Fibroblast of skin of right quadriceps (primary cell): Measurements from ENCODE around the gene EIF3K.

Experiments
- DNase-seq: peaks from one replicate; pipeline ENCODE4 v3.0.0-alpha.2; 2013

Gene EIF3K

DNA sequence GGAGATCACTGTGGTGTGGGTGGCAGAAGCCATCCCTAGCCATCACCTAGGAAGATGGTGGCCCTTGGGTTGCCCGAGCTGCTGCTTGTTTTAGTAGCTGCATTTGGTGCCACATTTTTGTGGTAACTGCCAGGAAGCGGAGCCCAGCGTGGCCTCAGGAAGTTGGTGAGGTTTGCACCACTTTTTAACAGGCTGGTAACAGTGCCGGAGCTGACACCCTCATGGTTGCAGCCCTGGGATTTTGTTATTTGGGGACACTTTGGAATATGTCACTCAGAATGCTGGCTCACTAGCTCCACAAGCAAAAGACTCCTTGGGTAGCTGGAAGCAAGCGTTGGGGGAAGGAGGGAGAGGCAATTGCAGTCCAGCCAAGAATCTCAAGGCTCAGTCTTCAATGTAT, 50.6 kb downstream of the EIF3K start:
- DNase-seq = no peak

DNA sequence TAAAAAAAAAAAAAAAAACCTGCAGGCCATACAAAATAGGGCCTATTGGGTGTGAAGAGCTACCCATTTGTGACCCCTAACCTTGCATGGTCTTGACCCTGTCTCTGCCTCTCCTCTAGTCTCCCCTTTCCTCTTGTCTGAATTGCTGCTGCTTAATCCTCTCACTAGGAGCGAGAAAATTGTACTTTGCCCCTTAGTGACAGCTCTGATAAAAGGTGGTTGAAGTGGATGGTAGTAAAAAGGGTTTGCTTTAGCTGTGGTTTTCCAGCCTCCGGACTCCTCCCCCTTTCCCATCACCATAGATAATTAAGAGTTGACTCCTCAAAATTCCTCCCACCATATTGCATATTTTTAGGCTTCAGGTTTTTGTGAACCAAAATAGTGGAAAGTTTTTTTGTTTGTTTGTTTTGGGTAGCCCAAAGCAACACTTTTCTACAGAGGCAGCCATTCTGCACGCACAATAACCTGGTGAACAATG, 52.0 kb downstream of the EIF3K start:
- peak; percentile 53 for DNase-seq

DNA sequence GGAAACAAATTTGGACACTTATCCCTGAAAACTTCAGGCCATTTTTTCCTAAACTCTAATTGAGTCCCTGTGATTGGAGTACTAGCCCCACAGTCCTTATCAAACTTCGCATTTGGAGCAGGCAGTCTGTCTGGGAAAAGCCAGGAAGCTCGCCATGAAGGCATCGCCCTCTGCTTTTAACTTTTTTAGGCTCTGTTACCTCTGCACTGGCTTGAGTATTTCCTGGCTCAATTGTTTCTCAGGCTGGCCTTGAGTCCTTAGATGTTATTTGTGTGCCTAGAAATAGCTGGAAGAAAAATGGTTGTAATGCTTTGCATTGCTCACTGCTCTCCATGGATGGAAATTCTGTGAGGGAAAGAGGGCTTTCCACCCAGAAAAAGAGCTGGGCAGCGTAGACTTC, 52.7 kb downstream of the EIF3K start:
- no peak for DNase-seq

DNA sequence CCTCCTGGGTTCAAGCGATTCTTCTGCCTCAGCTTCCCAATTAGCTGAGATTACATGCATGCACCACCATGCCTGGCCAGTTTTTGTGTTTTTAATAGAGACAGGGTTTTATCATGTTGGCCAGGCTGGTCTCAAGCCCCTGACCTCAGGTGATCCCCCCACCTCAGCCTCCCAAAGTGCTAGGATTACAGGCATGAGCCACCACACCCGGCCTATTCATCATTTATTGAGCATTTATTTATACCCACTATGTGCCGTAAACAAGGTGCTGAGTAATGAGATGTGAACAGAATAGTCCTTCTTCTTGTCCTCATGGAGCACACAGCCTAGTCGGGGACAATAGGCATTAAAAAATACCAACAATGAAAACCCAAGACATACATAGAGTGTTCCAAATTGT, 54.0 kb downstream of the EIF3K start:
- DNase-seq = no peak

DNA sequence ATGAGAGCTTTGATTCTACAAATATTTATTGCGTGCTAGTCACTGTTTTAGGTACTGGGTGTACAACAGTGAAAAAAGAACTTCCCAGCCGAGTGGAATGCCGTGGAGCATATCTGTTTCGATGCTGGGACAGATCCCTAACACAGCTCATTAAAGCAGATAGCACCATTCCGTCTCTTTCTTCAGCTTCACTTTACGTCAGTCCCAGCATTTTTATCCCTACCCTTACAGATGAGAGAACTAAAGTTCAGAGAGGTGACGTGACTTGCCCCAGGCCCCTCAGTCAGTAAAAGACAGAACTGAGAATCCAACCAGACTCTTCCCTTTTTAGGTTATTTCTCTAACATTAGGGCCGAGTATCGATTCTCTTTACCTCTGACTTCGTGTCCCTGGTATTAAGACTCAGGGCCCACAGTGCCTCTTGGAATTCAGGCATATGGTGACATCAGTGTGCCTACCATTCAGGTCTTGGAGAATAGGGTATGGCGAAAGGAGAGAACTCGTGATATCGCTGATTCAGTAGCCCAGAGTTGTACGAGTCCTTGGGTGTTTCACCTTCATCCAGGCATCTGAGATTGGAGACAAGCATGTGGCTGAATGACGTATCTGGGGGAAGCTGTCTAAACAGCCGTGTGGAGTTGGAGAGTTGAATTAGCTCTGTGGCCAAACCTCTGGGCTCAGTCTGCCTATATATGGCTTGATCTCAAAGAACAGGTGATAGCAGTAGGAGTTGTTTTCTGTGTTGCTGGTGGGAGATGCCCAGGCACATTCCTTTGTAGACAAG, 55.6 kb downstream of the EIF3K start:
- DNase-seq = no peak

DNA sequence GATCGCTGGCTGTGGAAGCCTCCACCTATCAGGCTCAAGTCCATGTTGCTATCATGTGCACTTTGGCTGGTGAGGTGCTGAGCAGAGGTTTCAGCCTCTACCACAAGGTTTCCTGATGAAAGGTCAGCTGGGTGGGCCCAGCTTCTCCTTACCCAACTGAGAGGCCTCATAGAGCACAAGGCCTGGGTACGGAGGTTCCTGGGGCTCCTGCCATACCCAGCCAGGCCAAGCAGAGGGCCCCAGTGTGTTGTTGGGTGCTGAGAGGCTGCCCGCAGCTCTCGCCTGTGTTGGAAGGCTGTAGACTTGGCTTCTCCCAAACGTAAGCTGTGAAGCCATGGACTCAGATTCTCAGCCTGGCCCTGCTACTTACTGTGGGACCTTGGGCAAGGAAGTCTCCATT, 56.6 kb downstream of the EIF3K start:
- no peak for DNase-seq

DNA sequence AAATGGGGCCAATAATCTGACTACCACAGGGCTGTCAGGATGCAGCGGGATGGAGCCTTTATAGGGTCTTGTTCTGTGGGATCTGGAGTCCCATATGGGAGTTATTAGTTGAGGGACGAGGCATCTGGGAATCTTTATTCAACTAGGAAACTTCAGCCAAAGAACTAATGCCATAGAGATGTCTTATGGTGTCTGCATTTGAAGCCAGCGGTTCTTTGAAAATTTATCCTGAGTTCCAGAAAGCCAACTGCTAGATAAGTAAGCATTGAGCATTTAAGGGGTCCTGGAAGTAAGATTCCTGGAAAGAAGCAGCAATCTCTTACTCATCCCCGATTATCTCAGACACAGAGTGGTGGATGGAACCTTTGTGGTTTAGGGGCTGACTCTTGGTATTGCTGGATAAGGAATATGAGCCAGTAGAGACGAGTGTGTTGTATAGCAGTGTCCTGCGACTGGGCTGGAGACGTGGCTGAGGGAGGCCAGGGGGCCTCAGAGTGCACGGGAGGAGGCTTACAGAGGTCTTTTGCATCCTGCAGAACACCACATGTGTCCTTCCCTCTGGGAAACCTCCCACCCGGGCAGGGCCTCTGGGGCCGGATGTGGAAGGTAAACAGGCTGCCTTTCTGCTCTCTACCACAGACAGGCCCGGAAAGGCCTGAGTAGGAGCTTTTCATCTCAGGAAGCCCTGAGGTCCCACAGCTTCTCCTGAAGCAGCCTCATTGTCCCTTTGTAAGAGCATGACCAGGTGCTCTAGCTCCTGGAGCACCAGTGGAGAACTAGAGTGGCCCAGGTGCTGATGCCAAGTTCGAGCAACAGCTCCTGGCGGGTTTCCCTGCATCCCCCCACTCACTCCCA, 57.3 kb downstream of the EIF3K start:
- DNase-seq = peak; percentile 87

DNA sequence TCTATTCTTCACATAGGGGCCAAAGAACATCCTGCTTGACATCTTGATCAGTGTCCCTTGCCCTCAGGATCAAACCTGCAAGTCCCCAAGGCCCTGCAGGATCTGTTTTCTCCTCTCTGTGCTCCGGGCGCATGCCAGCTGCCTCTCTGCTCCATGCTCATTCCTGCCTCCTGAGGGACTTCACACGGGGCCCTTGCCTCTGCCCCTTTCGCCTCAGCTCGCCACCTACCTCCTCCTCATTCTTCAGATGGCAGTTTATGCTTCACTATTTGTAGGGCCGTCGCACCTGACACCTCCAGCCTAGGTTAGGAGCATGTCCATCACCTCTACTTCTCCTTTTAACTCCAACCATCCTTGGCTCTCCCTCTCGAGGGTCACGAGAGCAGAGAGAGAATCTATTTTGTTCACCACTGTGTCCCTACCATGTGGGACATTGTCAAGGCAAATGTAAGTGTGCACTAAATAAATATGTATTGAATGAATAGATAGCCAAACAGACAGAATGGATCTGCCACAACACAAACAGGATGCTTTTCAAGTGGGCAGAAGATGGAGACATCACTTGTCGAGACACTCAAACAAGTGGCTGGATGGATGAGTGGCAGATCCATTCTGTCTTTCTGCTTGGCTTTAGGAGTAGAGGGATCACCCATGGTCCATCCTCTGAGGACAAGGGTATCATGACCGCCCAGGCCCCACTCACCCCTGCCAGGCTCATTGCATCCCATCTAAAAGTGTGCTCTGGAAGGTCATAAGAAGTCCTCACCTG, 58.1 kb downstream of the EIF3K start:
- DNase-seq = no peak

DNA sequence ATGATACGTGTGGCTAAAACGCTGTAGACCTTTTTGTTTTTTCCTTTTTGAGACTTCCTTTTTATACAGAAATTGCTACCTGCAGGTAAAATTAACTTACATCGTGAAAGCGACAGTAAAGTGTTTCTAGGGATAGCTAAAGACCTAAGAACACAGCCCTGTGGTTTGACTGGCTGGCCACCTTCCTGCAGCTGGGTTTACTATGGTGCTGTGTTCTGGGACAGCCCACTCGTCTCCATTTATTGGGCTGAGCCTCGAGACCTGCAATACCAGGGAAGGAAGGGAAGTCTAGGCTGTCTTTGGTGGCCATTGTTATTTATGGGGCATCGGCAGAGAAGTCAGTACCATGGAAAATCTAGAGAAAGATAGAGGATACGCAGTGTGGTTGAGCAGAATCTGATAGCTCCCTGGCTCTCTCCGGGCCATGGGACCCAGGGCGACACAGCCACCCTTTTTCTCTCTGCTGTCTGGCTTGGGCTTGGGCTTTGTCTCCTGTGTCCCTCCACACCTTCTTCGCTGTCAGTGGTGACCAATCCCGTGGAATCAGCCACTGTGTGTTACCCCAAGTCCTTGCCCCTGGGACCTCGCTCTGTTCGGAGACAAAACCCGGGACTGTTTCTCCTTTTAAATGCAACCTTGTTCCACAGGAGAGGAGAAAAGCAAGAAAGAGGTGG, 59.4 kb downstream of the EIF3K start:
- no peak for DNase-seq

DNA sequence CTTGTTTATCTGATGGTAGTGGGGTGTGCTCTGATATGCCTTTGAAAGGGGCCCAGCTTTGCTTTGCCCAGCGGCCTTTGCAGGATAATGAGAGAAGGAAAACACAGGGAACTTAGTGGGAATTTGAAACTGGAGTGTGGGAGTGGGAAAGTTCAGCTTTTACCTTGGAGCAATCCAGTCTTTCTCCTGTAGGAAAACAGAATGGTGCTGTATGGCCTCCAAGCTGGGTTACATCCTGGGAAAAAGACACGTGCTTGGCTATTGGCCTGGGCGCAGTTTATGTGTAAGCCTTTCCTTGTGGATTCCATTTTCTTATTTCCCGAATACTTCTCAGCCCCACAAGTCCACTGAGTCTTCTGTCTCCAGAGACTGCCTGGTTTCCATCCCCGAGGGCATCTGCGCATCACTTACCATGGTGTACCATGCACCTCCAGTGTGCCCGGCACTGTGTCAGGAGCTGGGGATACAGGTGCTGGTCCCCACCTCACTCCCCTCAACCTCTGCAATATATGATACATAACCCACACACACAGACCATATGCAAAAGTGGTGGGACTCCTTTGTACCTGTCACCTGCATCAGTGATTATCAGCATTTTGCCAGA, 60.0 kb downstream of the EIF3K start:
- no peak for DNase-seq

DNA sequence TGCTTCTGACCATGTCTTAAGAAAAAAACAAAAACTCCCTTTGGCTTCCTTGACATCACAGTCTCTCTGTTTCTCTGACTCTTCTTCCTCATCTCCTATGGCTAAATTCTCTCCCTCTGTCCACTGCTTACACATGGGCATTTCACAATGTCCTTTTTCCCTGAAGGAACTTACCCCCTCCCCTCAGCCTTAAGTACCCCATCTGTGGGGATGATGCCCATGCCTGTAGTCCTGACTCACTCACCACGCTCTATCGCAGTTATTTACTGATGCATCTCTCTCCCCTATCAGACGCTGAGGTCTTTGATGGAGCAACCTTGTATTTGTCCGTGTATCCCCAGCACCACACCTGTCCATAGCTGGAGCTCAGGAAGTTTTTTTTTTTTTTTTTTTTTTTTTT, 60.9 kb downstream of the EIF3K start:
- peak; percentile 39 for DNase-seq

DNA sequence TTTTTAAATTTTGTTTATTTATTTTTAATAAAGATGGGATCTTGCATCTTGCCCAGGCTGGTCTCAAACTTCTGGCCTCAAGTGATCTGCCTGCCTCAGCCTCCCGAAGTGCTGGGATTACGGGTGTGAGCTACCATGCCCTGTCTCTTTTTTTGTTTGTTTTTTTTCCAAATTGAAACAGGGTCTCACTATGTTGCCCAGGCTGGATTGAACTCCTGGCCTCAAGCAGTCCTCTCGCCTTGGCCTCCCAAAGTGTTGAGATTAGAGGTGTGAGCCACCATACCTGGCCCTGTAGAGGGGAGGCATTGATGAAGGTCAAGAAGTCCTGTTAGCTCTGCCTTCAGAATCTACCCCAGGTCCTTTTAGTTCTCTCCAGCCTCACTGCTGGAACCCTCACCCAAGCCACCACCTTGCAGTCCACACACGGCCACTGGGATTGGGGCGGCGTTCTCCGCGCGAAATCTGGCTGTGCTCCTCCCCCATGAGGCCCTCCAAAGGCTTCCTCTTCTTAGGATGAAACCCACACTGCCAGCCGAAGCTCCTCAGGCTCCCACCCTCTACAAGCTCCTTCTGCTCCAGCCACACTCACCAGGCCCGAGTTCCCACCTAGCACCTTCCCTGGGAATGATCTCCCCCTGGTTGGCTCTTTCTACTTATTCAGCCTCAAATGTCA, 63.3 kb downstream of the EIF3K start:
- DNase-seq = no peak

DNA sequence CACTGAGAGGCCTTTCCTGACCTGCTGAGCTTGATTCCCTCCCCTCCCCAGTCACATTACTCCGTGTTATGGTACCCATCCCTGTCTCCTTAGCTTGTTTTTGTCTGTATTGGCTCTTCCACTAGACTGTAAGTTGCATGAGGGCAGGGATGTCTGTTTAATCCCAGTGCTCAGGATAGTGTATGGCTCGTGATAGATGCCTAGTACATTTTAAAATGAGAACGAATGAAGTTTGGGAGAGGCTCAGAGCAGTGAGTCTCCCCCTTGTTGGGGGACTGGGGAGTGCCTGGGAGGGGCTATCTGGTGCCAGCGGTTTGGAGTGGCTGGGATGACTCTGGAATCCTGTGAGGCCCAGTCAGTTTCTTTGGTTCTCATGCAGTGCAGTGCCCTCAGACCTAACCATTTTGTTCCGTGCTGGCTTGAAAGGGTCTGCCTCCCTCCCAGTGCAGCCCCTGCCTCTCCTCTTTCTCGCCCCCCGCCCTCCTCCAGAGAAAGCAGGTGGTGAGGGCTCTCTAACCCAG, 63.9 kb downstream of the EIF3K start:
- no peak for DNase-seq

DNA sequence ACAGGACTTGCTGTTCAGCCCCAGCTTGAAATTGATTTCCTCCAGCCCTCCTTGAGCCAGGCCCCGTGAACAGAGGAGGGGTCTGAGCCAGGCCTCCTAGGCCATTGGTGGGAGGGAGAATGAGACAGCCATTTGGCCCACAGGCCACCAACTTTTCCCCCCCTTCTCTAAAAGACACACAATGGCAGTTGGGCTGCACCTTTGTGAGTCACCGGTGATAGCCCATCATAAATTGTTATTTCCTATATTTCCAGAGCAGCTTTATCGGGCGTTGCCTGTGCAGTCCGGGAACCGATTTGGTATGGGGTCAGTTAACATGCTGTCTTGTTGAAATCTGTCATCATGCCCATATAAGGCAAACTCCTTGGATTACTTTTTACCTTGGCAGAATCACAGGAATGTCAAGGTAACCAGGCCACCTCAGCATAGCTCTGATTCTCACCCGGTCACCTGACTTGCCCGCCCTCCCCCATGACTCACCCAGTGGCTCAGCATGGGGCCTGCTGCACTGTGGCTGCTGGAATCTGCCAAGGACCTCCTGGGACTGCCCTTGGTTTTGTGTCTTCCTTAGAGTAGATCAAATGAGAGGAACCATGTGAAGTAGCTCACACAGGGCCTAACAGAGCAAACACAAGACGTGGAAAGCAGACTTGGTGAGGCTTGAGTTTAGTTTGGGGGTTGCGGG, 64.5 kb downstream of the EIF3K start:
- DNase-seq = peak; percentile 95

DNA sequence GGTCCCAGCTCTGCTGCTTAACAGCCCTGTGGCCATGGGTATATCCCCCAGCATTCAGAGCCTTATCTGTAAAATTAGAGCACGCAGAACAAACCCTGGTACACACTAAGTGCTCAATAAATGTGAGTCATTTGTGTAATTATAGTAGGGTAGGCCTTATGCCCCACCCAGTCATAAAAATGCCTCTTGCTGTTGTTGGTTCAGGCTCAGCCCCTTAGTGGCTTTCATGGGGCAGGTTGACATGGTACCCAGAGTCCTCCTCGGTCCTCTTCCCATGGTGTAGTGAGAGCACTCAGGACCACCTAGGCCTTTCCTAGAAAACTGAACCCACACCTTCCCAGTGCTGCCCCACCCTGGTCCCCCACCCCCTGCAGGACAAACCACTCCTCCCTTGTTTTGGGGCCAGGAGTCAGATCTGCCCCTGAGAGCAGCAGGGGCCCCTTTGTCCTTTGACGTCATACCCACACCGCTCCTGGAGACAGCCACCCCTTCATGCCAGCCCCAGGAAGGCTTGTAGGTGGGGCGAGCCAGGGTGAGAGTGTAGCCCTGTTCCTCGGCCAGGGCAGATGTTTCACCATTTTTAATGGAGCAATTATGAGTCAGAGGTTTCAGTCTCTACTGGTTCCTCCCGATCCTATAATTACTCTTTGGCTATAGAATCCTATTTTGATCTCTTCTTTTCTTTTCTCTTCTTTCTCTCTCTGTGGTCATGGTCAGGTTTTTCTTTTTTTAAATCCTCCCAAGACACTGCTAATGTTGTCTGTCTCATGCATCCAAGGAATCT, 65.3 kb downstream of the EIF3K start:
- peak; percentile 88 for DNase-seq

DNA sequence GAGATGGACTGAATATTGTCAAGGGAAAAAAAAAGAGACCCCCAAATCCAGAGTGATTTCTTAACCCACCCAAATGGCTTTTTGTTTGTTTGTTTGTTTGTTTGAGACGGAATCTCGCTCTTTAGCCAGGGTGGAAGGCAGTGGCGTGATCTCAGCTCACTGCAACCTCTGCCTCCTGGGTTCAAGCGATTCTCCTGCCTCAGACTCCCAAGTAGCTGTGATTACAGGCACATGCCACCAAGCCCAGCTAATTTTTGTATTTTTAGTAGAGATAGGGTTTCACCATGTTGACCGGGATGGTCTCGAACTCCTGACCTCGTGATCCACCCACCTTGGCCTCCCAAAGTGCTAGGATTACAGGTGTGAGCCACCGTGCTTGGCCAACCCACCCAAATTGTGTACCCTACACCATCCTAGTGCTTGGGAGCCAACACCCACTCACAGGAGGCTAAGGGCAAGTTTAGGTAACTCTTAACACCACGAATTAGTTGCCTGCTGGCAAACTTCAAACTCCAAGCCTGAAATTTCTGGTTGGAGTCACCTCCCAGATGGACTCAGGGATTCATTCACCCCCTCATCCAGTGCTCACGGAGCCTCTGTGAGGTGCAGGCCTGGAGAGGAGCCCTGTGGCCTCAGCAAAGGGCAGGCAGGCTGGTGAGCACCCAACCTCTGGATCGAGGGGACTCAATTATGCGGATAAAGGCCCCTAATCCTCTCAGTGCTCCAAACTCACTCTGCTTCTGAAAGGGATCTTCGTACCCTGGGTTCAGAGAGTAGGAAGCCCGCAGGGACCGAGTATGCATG, 66.1 kb downstream of the EIF3K start:
- DNase-seq = no peak

DNA sequence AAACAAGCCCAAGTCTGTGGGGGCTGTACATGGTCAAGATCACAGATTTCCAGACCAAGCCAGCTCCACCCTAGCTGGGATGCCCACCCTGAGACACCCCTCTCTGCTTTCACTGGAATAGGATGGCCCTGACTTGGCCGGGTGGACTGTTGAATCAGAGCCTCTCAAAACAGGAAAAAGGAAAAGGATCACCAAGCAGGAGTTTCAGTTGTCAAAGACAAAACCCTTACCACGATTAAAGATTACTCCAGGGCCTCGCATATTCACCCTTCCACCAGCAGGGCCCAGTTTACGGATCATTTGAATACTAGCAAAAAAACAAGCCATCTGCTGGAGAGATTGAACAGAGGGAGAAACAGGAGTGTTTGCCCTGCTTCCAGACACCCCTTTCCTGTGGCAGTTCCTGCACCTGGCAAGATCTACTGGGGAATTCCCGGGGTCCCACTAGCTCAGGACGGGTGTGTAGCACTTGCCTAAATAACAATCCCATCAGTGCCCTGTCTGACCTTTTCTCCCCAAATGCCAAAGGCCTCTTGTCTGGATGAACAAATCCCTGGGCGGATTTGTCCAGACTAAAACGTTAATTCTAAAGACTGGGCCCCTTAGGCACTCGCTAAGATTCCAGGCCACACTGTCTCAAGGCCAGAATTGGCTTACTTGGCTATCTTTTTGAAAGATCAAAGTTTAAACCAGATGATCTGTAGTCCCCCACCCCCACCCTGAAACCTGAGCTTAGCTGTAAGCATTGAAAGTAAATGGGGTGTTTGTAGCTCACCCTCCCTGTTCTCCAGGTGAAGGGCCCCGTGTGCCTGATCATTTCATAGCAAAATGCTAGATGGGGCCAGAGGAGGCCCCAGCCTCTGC, 66.9 kb downstream of the EIF3K start:
- DNase-seq = peak; percentile 70

DNA sequence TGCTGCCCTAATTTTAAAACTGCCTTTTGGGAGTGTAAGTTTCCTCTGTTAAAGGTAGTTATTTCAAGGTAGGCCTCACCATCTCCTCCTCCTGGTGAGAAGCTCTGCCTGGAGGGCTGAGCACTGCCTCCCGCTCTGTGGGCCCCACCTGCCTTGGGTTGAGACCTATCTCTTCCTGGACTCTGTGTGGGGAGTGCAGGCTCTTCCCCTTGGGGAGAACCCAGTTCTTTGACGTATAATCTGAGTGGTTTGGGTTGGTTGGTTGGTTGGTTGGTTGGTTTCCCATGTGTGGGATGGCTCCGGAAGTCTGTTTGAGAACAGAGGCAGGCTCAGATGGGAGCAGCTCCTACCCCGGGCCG, 67.5 kb downstream of the EIF3K start:
- DNase-seq = no peak
